Epidermal melanocyte (primary cell): ENCODE data around the gene GRIN3A.

ENCODE experiments used
- DNase-seq: peaks from one replicate; pipeline ENCODE4 v3.0.0; 2011; ENCODE audit warnings: low spot score; ENCODE audit not compliant: insufficient read length

The GRIN3A gene

DNA sequence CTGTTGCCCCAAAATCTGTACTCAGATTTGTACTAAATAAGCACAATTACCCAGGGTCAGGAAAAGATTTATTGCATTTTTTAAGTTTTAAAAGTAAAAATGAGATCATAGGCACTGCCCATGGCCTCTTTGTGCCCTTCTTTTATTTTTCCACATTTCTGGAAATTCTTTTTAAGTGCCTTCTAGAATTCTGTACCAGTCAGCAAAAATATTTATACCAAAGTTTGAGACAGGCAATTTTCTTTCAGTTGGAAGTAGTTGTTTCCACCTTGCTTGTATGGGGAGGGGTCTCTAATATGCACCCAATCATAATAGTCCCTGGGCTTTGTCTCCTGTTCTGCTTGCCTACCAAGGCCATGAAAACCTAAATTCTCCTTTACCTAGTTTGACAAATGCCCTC, 210.4 kb downstream of the GRIN3A start:
- DNase-seq: no peak

DNA sequence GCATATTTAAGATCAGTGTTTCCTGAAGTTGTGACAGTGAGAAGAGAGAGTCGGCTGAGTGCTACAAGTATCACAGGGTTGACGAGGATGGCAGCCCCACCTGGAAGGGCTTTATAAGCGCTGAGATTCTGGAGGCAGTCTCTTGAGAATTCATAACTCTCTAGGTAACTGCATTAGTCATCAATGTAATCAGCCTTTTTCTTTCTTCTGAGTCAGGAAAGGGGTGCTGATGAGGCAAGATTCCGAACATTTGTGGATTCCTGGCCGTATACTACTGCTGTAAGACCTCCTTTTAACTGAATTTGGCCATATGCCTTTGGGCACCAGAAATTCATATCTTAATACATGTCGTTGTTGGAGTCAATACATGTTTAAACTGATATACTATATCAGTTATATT, 211.4 kb downstream of the GRIN3A start:
- no peak for DNase-seq

DNA sequence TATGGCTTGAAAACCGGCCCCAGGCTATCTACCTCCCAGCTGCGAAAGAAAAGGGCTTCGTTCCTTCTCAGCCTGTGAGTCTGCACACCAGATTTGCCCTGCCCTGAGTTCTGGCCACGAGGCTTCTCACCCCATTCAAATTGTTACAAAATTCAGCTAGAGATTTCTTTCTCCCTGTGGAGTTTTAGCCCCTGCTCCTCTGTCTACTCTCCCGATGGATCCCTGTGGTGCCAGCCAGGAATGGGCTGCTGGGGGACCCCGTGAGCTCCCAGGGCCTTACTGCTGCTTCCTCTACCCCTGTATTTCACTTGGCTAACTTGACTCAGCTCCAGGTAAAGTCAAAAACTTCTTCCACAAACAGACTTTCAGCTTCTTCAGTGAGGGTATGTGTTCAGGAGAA, 214.1 kb downstream of the GRIN3A start:
- no peak for DNase-seq
